Trophoblast cell (in vitro differentiated cells and primary cell): Measurements from ENCODE around the gene MYO1D.

Experiments used
- DNase-seq, 2 donors: peaks; one replicate each; pipeline ENCODE4 v3.0.0-alpha.2; 2016
- H2AFZ ChIP-seq: 2 replicates; pipeline ENCODE4 v1.6.1; 2013; ENCODE audit warnings: low read length, moderate library complexity, mild to moderate bottlenecking; ENCODE audit not compliant: insufficient read depth, poor library complexity
- H2AK5ac ChIP-seq: 2 replicates; pipeline ENCODE4 v1.6.1; 2013; ENCODE audit warnings: mild to moderate bottlenecking, low read length
- H2BK120ac ChIP-seq: 2 replicates; pipeline ENCODE4 v1.6.1; 2013; ENCODE audit warnings: low read length, mild to moderate bottlenecking, moderate library complexity; ENCODE audit not compliant: insufficient read depth, poor library complexity
- H2BK12ac ChIP-seq: 2 replicates; pipeline ENCODE4 v1.6.1; 2013; ENCODE audit warnings: mild to moderate bottlenecking, low read length, moderate library complexity
- H2BK5ac ChIP-seq: 2 replicates; pipeline ENCODE4 v1.6.1; 2013; ENCODE audit warnings: low read length, low read depth, moderate library complexity, mild to moderate bottlenecking; ENCODE audit not compliant: poor library complexity
- H3K14ac ChIP-seq: 2 replicates; pipeline ENCODE4 v1.6.1; 2013; ENCODE audit warnings: mild to moderate bottlenecking, low read length
- H3K18ac ChIP-seq: 2 replicates; pipeline ENCODE4 v1.6.1; 2013; ENCODE audit warnings: mild to moderate bottlenecking, low read length
- H3K23ac ChIP-seq: 2 replicates; pipeline ENCODE4 v1.6.1; 2013; ENCODE audit warnings: low read length
- H3K27ac ChIP-seq: 2 replicates; pipeline ENCODE4 v1.5.1; 2013; ENCODE audit warnings: low read depth, mild to moderate bottlenecking, inconsistent platforms, low read length, moderate library complexity
- H3K27me3 ChIP-seq: 2 replicates; pipeline ENCODE4 v1.6.1; 2013; ENCODE audit warnings: inconsistent platforms, mild to moderate bottlenecking, low read length, moderate library complexity; ENCODE audit not compliant: insufficient read depth
- H3K36me3 ChIP-seq, 2 experiments: 1 replicate in 1 of 2; 2 replicates in 1 of 2; pipeline ENCODE4 v1.6.1; 2013; ENCODE audit warnings: low read length in 2 of 2, mild to moderate bottlenecking in 2 of 2, moderate library complexity in 1 of 2; ENCODE audit not compliant: insufficient read depth in 2 of 2, control insufficient read depth in 1 of 2
- H3K4ac ChIP-seq: 2 replicates; pipeline ENCODE4 v1.6.1; 2013; ENCODE audit warnings: low read depth, mild to moderate bottlenecking, low read length, moderate library complexity
- H3K4me1 ChIP-seq, 2 experiments: 1 replicate in 1 of 2; 2 replicates in 1 of 2; pipeline ENCODE4 v1.6.1; 2013; ENCODE audit warnings: low read length in 2 of 2, mild to moderate bottlenecking in 2 of 2, moderate library complexity in 1 of 2; ENCODE audit not compliant: insufficient read depth in 2 of 2, control insufficient read depth in 1 of 2
- H3K4me2 ChIP-seq: 2 replicates; pipeline ENCODE4 v1.6.1; 2013; ENCODE audit warnings: inconsistent platforms, mild to moderate bottlenecking, low read length, moderate library complexity
- H3K4me3 ChIP-seq: 2 replicates; pipeline ENCODE4 v1.5.1; 2013; ENCODE audit warnings: mild to moderate bottlenecking, low read depth, low read length, inconsistent platforms
- H3K79me1 ChIP-seq: one replicate; pipeline ENCODE4 v1.6.1; 2013; ENCODE audit warnings: low read length
- H3K79me2 ChIP-seq: 2 replicates; pipeline ENCODE4 v1.6.1; 2013; ENCODE audit warnings: low read length, mild to moderate bottlenecking; ENCODE audit not compliant: control insufficient read depth, insufficient read depth, poor library complexity
- H3K9ac ChIP-seq: 2 replicates; pipeline ENCODE4 v1.6.1; 2013; ENCODE audit warnings: mild to moderate bottlenecking, low read length
- H3K9me3 ChIP-seq: 2 replicates; pipeline ENCODE4 v1.6.1; 2013; ENCODE audit warnings: low read depth, mild to moderate bottlenecking, control low read depth, inconsistent platforms, low read length; ENCODE audit not compliant: insufficient read depth
- H4K12ac ChIP-seq: 2 replicates; pipeline ENCODE4 v1.6.1; 2013; ENCODE audit warnings: low read depth, mild to moderate bottlenecking, low read length, moderate library complexity
- H4K8ac ChIP-seq: 2 replicates; pipeline ENCODE4 v1.6.1; 2013; ENCODE audit warnings: low read depth, mild to moderate bottlenecking, low read length, moderate library complexity
- H4K91ac ChIP-seq: one replicate; pipeline ENCODE4 v1.6.1; 2013; ENCODE audit warnings: low read depth, mild to moderate bottlenecking, low read length, moderate library complexity
- WGBS: extraction: QIAGEN DNeasy Blood & Tissue Kit; methylation state at CpG from one replicate; pipeline ENCODE4 v1.1.7; 2013; ENCODE audit warnings: missing lambda C conversion rate; ENCODE audit not compliant: insufficient read length, insufficient coverage; ENCODE audit errors: extremely low coverage; 5-methylcytosine and 5-hydroxymethylcytosine counted together

The MYO1D gene

GRCh38 chr17:32865141-32865540, 11.8 kb downstream of the MYO1D start:
- Histone ChIP-seq H3K14ac (no peak overlapping the region), H4K8ac (no peak overlapping the region), H2BK120ac (no peak overlapping the region), H3K4me3 (no peak overlapping the region), H4K91ac (no peak overlapping the region), H3K23ac (no peak overlapping the region), H3K18ac (no peak overlapping the region), H3K9me3 (no peaks in the 10 kb centered on the region), H3K79me1 (no peaks in the 10 kb centered on the region), H3K9ac (no peak overlapping the region), H2AK5ac (no peak overlapping the region), H2BK12ac (no peak overlapping the region), H2BK5ac (no peak overlapping the region), H3K27me3 (no peaks in the 10 kb centered on the region), H3K4me1 (peaks cover 0 to 2% of the 10 kb centered on the region in 2 experiments), H3K4me2 (no peak overlapping the region), H3K4ac (no peak overlapping the region), H3K79me2 (no peaks in the 10 kb centered on the region), H4K12ac (no peak overlapping the region), H3K27ac (no peak overlapping the region), H3K36me3 (no peaks in the 10 kb centered on the region), H2AFZ (no peak overlapping the region)
- no CpG with 5 or more reads among the region's 4 CpGs for WGBS
- DNase-seq: no peak

DNA sequence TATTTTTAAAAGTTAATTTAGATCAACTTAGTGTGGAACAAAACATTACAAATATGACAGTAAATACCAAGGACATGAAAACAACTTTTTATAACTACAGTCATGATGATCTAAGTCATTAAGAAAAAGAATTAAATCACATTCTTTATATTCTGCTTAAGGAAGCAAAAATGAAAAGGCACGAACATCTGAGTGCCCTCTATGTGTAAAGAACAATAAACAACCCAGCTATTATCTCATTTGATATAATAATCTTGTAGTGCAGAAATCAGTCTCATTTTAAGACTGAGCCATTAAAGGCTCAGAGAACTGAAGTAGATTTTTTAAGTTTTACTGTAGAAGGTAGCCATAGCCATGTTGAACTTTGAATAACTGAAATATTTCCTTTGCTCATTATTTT, 13.4 kb downstream of the MYO1D start:
- no peak overlapping the region for H4K12ac ChIP-seq
- WGBS: no CpG with 5 or more reads among the region's 1 CpG
- H3K14ac ChIP-seq: no peak overlapping the region
- no peaks in the 10 kb centered on the region for H3K9me3 ChIP-seq
- no peak overlapping the region for H4K91ac ChIP-seq
- H3K79me1 ChIP-seq: no peaks in the 10 kb centered on the region
- no peak overlapping the region for H2BK12ac ChIP-seq
- H3K4me3 ChIP-seq: no peak overlapping the region
- H3K79me2 ChIP-seq: no peaks in the 10 kb centered on the region
- no peak overlapping the region for H4K8ac ChIP-seq
- H3K4me1 ChIP-seq: peaks cover 0 to 2% of the 10 kb centered on the region in 2 experiments
- no peaks in the 10 kb centered on the region for H3K36me3 ChIP-seq
- no peak overlapping the region for H2BK120ac ChIP-seq
- H3K18ac ChIP-seq: no peak overlapping the region
- no peak overlapping the region for H3K4me2 ChIP-seq
- no peak overlapping the region for H3K27ac ChIP-seq
- no peak overlapping the region for H3K9ac ChIP-seq
- H2AK5ac ChIP-seq: no peak overlapping the region
- H3K4ac ChIP-seq: no peak overlapping the region
- no peak for DNase-seq
- no peak overlapping the region for H2BK5ac ChIP-seq
- no peak overlapping the region for H3K23ac ChIP-seq
- no peak overlapping the region for H2AFZ ChIP-seq
- no peaks in the 10 kb centered on the region for H3K27me3 ChIP-seq

- no CpG with 5 or more reads among the region's 2 CpGs for WGBS
- no peak overlapping the region for H4K91ac ChIP-seq
Measured at GRCh38 chr17:32862940-32863339, 14.0 kb downstream of the MYO1D start.

GRCh38 chr17:32861981-32862380, 14.9 kb downstream of the MYO1D start:
- Histone ChIP-seq H3K18ac (no peak overlapping the region), H2BK120ac (no peak overlapping the region), H3K14ac (no peak overlapping the region), H3K23ac (no peak overlapping the region), H3K27me3 (no peaks in the 10 kb centered on the region), H3K9me3 (no peaks in the 10 kb centered on the region), H3K4me3 (no peak overlapping the region), H2BK5ac (no peak overlapping the region), H3K27ac (no peak overlapping the region), H3K9ac (no peak overlapping the region), H4K8ac (no peak overlapping the region), H3K4me1 (peaks cover 0 to 2% of the 10 kb centered on the region in 2 experiments), H3K79me1 (no peaks in the 10 kb centered on the region), H3K36me3 (no peaks in the 10 kb centered on the region), H3K4me2 (no peak overlapping the region), H4K12ac (no peak overlapping the region), H2AK5ac (no peak overlapping the region), H2BK12ac (no peak overlapping the region), H3K79me2 (no peaks in the 10 kb centered on the region), H3K4ac (no peak overlapping the region), H2AFZ (no peak overlapping the region), H4K91ac (no peak overlapping the region)
- DNase-seq: peak in 1 of 2 donors; percentile 10
- no CpG with 5 or more reads among the region's 4 CpGs for WGBS

More at GRCh38 chr17:32862940-32863339, 14.0 kb downstream of the MYO1D start:
- Histone ChIP-seq H3K79me1 (no peaks in the 10 kb centered on the region), H3K27ac (no peak overlapping the region), H2BK12ac (no peak overlapping the region), H4K8ac (no peak overlapping the region), H3K36me3 (no peaks in the 10 kb centered on the region), H3K79me2 (no peaks in the 10 kb centered on the region), H3K4ac (no peak overlapping the region), H3K14ac (no peak overlapping the region), H3K23ac (peak overlapping the region; percentile 96), H2AFZ (no peak overlapping the region), H2BK5ac (no peak overlapping the region), H3K9me3 (no peaks in the 10 kb centered on the region), H3K9ac (no peak overlapping the region), H4K12ac (no peak overlapping the region), H2AK5ac (no peak overlapping the region), H3K27me3 (no peaks in the 10 kb centered on the region), H3K4me2 (no peak overlapping the region), H2BK120ac (no peak overlapping the region), H3K4me3 (no peak overlapping the region), H3K18ac (no peak overlapping the region), H3K4me1 (peaks cover 0 to 2% of the 10 kb centered on the region in 2 experiments)
- DNase-seq: no peak
